K562 (cell line): ENCODE data around the gene TCF12.

Experiments
- CTCF ChIP-seq, 3 experiments: IDR thresholded peaks in 2 of 3; conservative IDR thresholded peaks in 1 of 3; 2 replicates each; pipeline ENCODE4 v1.5.1; 2011 to 2012; ENCODE audit warnings: low read length in 3 of 3, mild to moderate bottlenecking in 3 of 3, control low read depth in 2 of 3, improper control_type of control experiment in 1 of 3, inconsistent platforms in 1 of 3, low read depth in 1 of 3, mixed read lengths in 1 of 3, moderate library complexity in 1 of 3; ENCODE audit not compliant: insufficient read depth in 2 of 3
- DEAF1 ChIP-seq: fragments of 450-650 bp; formaldehyde crosslinking; IDR thresholded peaks from 2 replicates; pipeline ENCODE4 v1.4.0; 2020; ENCODE audit warnings: mild to moderate bottlenecking, moderate library complexity
- EHMT2 ChIP-seq: fragments of 450-650 bp; IDR thresholded peaks from 2 replicates; pipeline ENCODE4 v1.6.1; 2018; ENCODE audit warnings: antibody characterized with exemption
- ELK3 ChIP-seq: fragments of 450-650 bp; formaldehyde crosslinking; IDR thresholded peaks from 2 replicates; pipeline ENCODE4 v1.4.0; 2020; ENCODE audit warnings: mild to moderate bottlenecking
- FOXM1 ChIP-seq, 2 experiments: fragments of 450-650 bp in 1 of 2; sonication (generic) in 1 of 2; formaldehyde crosslinking in 1 of 2; IDR thresholded peaks; 2 replicates each; pipeline versions ENCODE4 v1.6.1 to v1.9.0; 2017 to 2022; ENCODE audit warnings: low read depth in 2 of 2, mild to moderate bottlenecking in 2 of 2, missing genetic modification reagents in 1 of 2, moderate library complexity in 1 of 2
- GABPA ChIP-seq: fragments of 200-800 bp; sonication (Bioruptor generic); conservative IDR thresholded peaks from 2 replicates; pipeline ENCODE4 v1.6.1; 2016; ENCODE audit warnings: low read depth, missing genetic modification characterization, missing compliant biosample characterization
- MTF1 ChIP-seq: fragments of 250-450 bp; sonication (Bioruptor Pico); IDR thresholded peaks from 2 replicates; pipeline ENCODE4 v1.9.0; 2021; ENCODE audit warnings: moderate library complexity, mild to moderate bottlenecking, inconsistent platforms, borderline replicate concordance
- POLR2AphosphoS5 ChIP-seq: IDR thresholded peaks from 2 replicates; pipeline ENCODE4 v1.6.1; 2011; ENCODE audit warnings: mild to moderate bottlenecking, low read depth, low read length, moderate library complexity; ENCODE audit not compliant: control insufficient read depth, insufficient read depth
- ZNF140 ChIP-seq: fragments of 250-450 bp; sonication (Bioruptor Pico); IDR thresholded peaks from 2 replicates; pipeline ENCODE4 v1.8.0; 2021; ENCODE audit warnings: moderate library complexity, mild to moderate bottlenecking, inconsistent platforms
- ZNF444 ChIP-seq: fragments of 250-450 bp; sonication (Bioruptor Pico); IDR thresholded peaks from 2 replicates; pipeline ENCODE4 v1.4.0; 2020; ENCODE audit warnings: mild to moderate bottlenecking, moderate library complexity

- TF ChIP-seq CTCF (IDR thresholded peaks at IDR 0.05 in 2 of 3, conservative IDR thresholded peaks at IDR 0.05 in 1 of 3; ENCODE audit: insufficient read depth in 2 of 3, low read depth in 1 of 3, low read length in 3 of 3) (no peak), GABPA (tag) (no peak), FOXM1 (IDR thresholded peaks at IDR 0.05; ENCODE audit: low read depth) (no peak), FOXM1 (CRISPR knock-in tag; IDR thresholded peaks at IDR 0.05; ENCODE audit: low read depth) (no peak), ELK3 (CRISPR knock-in tag) (no peak), DEAF1 (CRISPR knock-in tag) (no peak), MTF1 (CRISPR knock-in tag) (no peak), EHMT2 (no peak), POLR2AphosphoS5 (no peak), ZNF140 (CRISPR knock-in tag) (no peak), ZNF444 (CRISPR knock-in tag) (no peak)
Measured at GRCh38 chr15:57227166-57227565, 308.7 kb downstream of the TCF12 start.
